GM23338 (cell line): ENCODE results near the gene GNAT2. TPM values are rescaled to one million over a fixed set of nuclear protein-coding genes. Genes with fewer than 3 reads are reported as not detected.

Source experiments
- ATAC-seq: fragments of 200-7000 bp; cut with Tn5 transposase; 3 replicates; pipeline ENCODE4 v1.9.1; 2020
- DNase-seq: peaks from one replicate; pipeline ENCODE4 v3.0.0-alpha.2; 2015; ENCODE audit warnings: low spot score
- H2AFZ ChIP-seq: fragments of 200-600 bp; sonication (generic); 2 replicates; pipeline ENCODE4 v1.8.0; 2016; ENCODE audit warnings: antibody characterized with exemption, mild to moderate bottlenecking, moderate library complexity
- H3F3A ChIP-seq: fragments of 200-600 bp; sonication (generic); replicated peaks from 2 replicates; pipeline ENCODE4 v1.8.0; 2017; ENCODE audit warnings: antibody characterized with exemption, mixed run types, low read depth
- H3K27ac ChIP-seq: fragments of 200-600 bp; sonication (generic); 2 replicates; pipeline ENCODE4 v1.6.1; 2016; ENCODE audit warnings: low read depth
- H3K27me3 ChIP-seq: fragments of 200-600 bp; sonication (generic); 2 replicates; pipeline ENCODE4 v1.8.0; 2016; ENCODE audit warnings: mild to moderate bottlenecking, mixed run types, moderate library complexity; ENCODE audit not compliant: insufficient read depth
- H3K36me3 ChIP-seq: fragments of 200-600 bp; sonication (generic); 2 replicates; pipeline ENCODE4 v1.8.0; 2016; ENCODE audit warnings: mild to moderate bottlenecking; ENCODE audit not compliant: insufficient read depth
- H3K4me1 ChIP-seq: fragments of 200-600 bp; sonication (generic); 2 replicates; pipeline ENCODE4 v1.8.0; 2016; ENCODE audit warnings: mild to moderate bottlenecking, moderate library complexity; ENCODE audit not compliant: insufficient read depth
- H3K4me2 ChIP-seq: fragments of 200-600 bp; sonication (generic); 2 replicates; pipeline ENCODE4 v1.7.1; 2017; ENCODE audit warnings: mixed run types
- H3K4me3 ChIP-seq: fragments of 200-600 bp; sonication (generic); 2 replicates; pipeline ENCODE4 v1.6.1; 2016; ENCODE audit warnings: mixed run types
- H3K79me2 ChIP-seq: fragments of 200-600 bp; sonication (generic); replicated peaks from 2 replicates; pipeline ENCODE4 v1.8.0; 2017; ENCODE audit warnings: mild to moderate bottlenecking; ENCODE audit not compliant: insufficient read depth
- H3K9me2 ChIP-seq: fragments of 200-600 bp; sonication (generic); 2 replicates; pipeline ENCODE4 v1.8.0; 2017; ENCODE audit not compliant: insufficient read depth
- H4K20me1 ChIP-seq: fragments of 200-600 bp; sonication (generic); replicated peaks from 2 replicates; pipeline ENCODE4 v1.8.0; 2017; ENCODE audit warnings: mild to moderate bottlenecking; ENCODE audit not compliant: insufficient read depth
- H3K27ac Mint-ChIP-seq: 2 replicates; pipeline ENCODE4 v1.8.0; 2020; ENCODE audit warnings: inconsistent platforms, mild to moderate bottlenecking, moderate library complexity, mixed read lengths
- H3K27me3 Mint-ChIP-seq: 3 replicates; pipeline ENCODE4 v1.8.0; 2022; ENCODE audit warnings: low read depth, mild to moderate bottlenecking, moderate library complexity, mixed read lengths, inconsistent platforms; ENCODE audit not compliant: insufficient read depth, poor library complexity
- H3K36me3 Mint-ChIP-seq: 3 replicates; pipeline ENCODE4 v1.8.0; 2021; ENCODE audit warnings: low read depth, mild to moderate bottlenecking, inconsistent platforms, moderate library complexity, mixed read lengths
- H3K4me1 Mint-ChIP-seq: 3 replicates; pipeline ENCODE4 v1.8.0; 2020; ENCODE audit warnings: mild to moderate bottlenecking, inconsistent platforms, mixed read lengths
- H3K4me3 Mint-ChIP-seq: 3 replicates; pipeline ENCODE4 v1.8.0; 2021; ENCODE audit warnings: moderate library complexity, mild to moderate bottlenecking, inconsistent platforms, mixed read lengths
- H3K9me3 Mint-ChIP-seq: 3 replicates; pipeline ENCODE4 v1.8.0; 2020; ENCODE audit warnings: moderate library complexity, mild to moderate bottlenecking, inconsistent platforms, mixed read lengths
- CREB1 ChIP-seq: fragments of 250-450 bp; sonication (Bioruptor Pico); IDR thresholded peaks from 2 replicates; pipeline ENCODE4 v1.5.0; 2020; ENCODE audit warnings: low read depth, mild to moderate bottlenecking, moderate library complexity
- CTCF ChIP-seq, 2 experiments: fragments of 200-600 bp in 1 of 2; sonication (generic) in 1 of 2; conservative IDR thresholded peaks; 2 replicates each; pipeline versions ENCODE4 v1.5.1 to v1.6.1; 2016 to 2017; ENCODE audit warnings: antibody characterized with exemption in 2 of 2, low read depth in 2 of 2, mild to moderate bottlenecking in 2 of 2, moderate library complexity in 1 of 2
- ETS1 ChIP-seq: IDR thresholded peaks from 2 replicates; pipeline ENCODE4 v1.6.1; 2016; ENCODE audit warnings: antibody characterized with exemption
- EZH2phosphoT487 ChIP-seq: fragments of 200-600 bp; sonication (generic); IDR thresholded peaks from one replicate; pipeline ENCODE4 v1.8.1; 2018; ENCODE audit warnings: antibody characterized with exemption; ENCODE audit not compliant: unreplicated experiment
- JUNB ChIP-seq: IDR thresholded peaks from one replicate; pipeline ENCODE4 v1.6.1; 2016; ENCODE audit warnings: antibody characterized with exemption; ENCODE audit not compliant: unreplicated experiment
- NANOG ChIP-seq: IDR thresholded peaks from 2 replicates; pipeline ENCODE4 v1.6.1; 2016; ENCODE audit warnings: antibody characterized with exemption, borderline replicate concordance
- POLR2AphosphoS5 ChIP-seq: IDR thresholded peaks from 2 replicates; pipeline ENCODE4 v1.6.1; 2016; ENCODE audit warnings: antibody characterized with exemption, low read depth
- REST ChIP-seq: IDR thresholded peaks from one replicate; pipeline ENCODE4 v1.6.1; 2018; ENCODE audit warnings: antibody characterized with exemption; ENCODE audit not compliant: unreplicated experiment
- STAT1 ChIP-seq: IDR thresholded peaks from one replicate; pipeline ENCODE4 v1.6.1; 2016; ENCODE audit warnings: antibody characterized with exemption; ENCODE audit not compliant: unreplicated experiment
- ZNF114 ChIP-seq: fragments of 250-450 bp; sonication (Bioruptor Pico); IDR thresholded peaks from 2 replicates; pipeline ENCODE4 v1.5.0; 2020; ENCODE audit warnings: mild to moderate bottlenecking, moderate library complexity
- ZNF331 ChIP-seq: fragments of 250-450 bp; sonication (Bioruptor Pico); IDR thresholded peaks from 2 replicates; pipeline ENCODE4 v1.5.0; 2020; ENCODE audit warnings: low read depth, mild to moderate bottlenecking, moderate library complexity
- polyA plus RNA-seq: library from polyadenylated mRNA; unstranded; fragments of >200 nt; fragmentation: Nextera tagmentation; extraction: Ambion mirVana; gene quantifications from 2 replicates; pipeline ENCODE4 v1.2.1, GENCODE V29; 2016
- total RNA-seq: library from RNA; depleted of rRNA; stranded (reverse); fragments of >200 nt; shearing (Covaris generic); gene quantifications from 2 replicates; pipeline ENCODE4 v1.2.3, GENCODE V29; 2014

GNAT2 gene
- total and polyA plus RNA-seq, 2 experiments from 2014 or later: 0.21 TPM; not detected in 1

GRCh38 chr1:109632671-109633346 is 13.4 kb upstream of the GNAT2 start:
- Histone ChIP-seq H2AFZ (no peak overlapping the region), H3K4me1 (peaks cover 10% of the 10 kb centered on the region), H3F3A (0 out of 2 replicates have a peak, but pooled peaks cover 3% of the 10 kb centered on the region), H3K4me2 (no peak overlapping the region), H3K27ac (no peak overlapping the region), H3K79me2 (no peaks in the 10 kb centered on the region), H4K20me1 (no peaks in the 10 kb centered on the region), H3K9me2 (no peaks in the 10 kb centered on the region), H3K4me3 (no peak overlapping the region), H3K27me3 (no peaks in the 10 kb centered on the region), H3K36me3 (peaks cover 4% of the 10 kb centered on the region; the same call in 1 of the 2 replicates)
- TF ChIP-seq NANOG (no peak), JUNB (no peak), ZNF331 (CRISPR knock-in tag) (no peak), ETS1 (no peak), CTCF (conservative IDR thresholded peaks at IDR 0.05; ENCODE audit: low read depth in 2 of 2) (no peak), REST (no peak), STAT1 (no peak), ZNF114 (CRISPR knock-in tag) (no peak), CREB1 (CRISPR knock-in tag) (no peak), POLR2AphosphoS5 (no peak), EZH2phosphoT487 (no peak)
- H3K36me3 Mint-ChIP-seq: peaks cover 18% of the 10 kb centered on the region
- H3K4me3 Mint-ChIP-seq: no peak overlapping the region
- H3K9me3 Mint-ChIP-seq: no peaks in the 10 kb centered on the region
- ATAC-seq (no peak), DNase-seq (no peak)
- peaks cover 11% of the 10 kb centered on the region for H3K27me3 Mint-ChIP-seq
- H3K27ac Mint-ChIP-seq: no peak overlapping the region
- peaks cover 30% of the 10 kb centered on the region for H3K4me1 Mint-ChIP-seq
